ENCODE data around the gene SLC18B1. TPM values are rescaled to one million over a fixed set of nuclear protein-coding genes. Genes with fewer than 3 reads are reported as not detected.
A peak's percentile ranks its signal among the peaks of the same experiment; 100 is the strongest.

SLC18B1 gene
- total RNA-seq, 4 donors from 2014 or later = 0.51 to 38.7 (median 8.0) TPM

- H3K36me3 ChIP-seq = no peaks in the 10 kb centered on the region
- no peaks in the 10 kb centered on the region for H3K4me1 ChIP-seq
- no peak overlapping the region for H3K4me3 ChIP-seq
- no peak for DNase-seq
- H3K9me3 ChIP-seq = no peaks in the 10 kb centered on the region
- no peak overlapping the region for H3K27ac ChIP-seq
- H3K27me3 ChIP-seq = no peaks in the 10 kb centered on the region
- intact Hi-C loops (cut with DNase I; ENCODE audit: low total_unique reads) = no loop called here
- no peak for TF ChIP-seq CTCF (IDR thresholded peaks at IDR 0.05)
- no peak for TF ChIP-seq POLR2A (IDR thresholded peaks at IDR 0.05)
These were observed 72.4 kb downstream of the SLC18B1 start for GRCh38 chr6:132725947-132726607.

GRCh38 chr6:132725471-132725870, 73.0 kb downstream of the SLC18B1 start:
- Histone ChIP-seq H3K4me3 (no peak overlapping the region), H3K27me3 (no peaks in the 10 kb centered on the region), H3K4me1 (no peaks in the 10 kb centered on the region), H3K27ac (no peak overlapping the region), H3K36me3 (no peaks in the 10 kb centered on the region), H3K9me3 (no peaks in the 10 kb centered on the region)
- TF ChIP-seq POLR2A (IDR thresholded peaks at IDR 0.05) (no peak), CTCF (IDR thresholded peaks at IDR 0.05) (no peak)
- intact Hi-C loops (cut with DNase I; ENCODE audit: low total_unique reads) = no loop called here
- no peak for DNase-seq

- H3K9me3 ChIP-seq = no peaks in the 10 kb centered on the region
- intact Hi-C loops (cut with DNase I; ENCODE audit: low total_unique reads) = no loop called here
- H3K27me3 ChIP-seq = no peaks in the 10 kb centered on the region
- DNase-seq = no peak
- no peak overlapping the region for H3K4me3 ChIP-seq
- TF ChIP-seq POLR2A (IDR thresholded peaks at IDR 0.05) = no peak
- TF ChIP-seq CTCF (IDR thresholded peaks at IDR 0.05) = no peak
- no peaks in the 10 kb centered on the region for H3K4me1 ChIP-seq
- H3K27ac ChIP-seq = no peak overlapping the region
- H3K36me3 ChIP-seq = no peaks in the 10 kb centered on the region
These were observed 78.5 kb downstream of the SLC18B1 start for GRCh38 chr6:132719736-132720448.

Small RNA genes within 50 kb of the gene (small RNA-seq; reads per million reads assigned to genes)
- gene SNORA33 (4.4 reads per million, percentile 85 among the genes with 10 or more reads in this experiment), gene SNORD100 (736 reads per million, percentile 97 among the genes with 10 or more reads in this experiment), gene SNORD101 (7,305 reads per million, percentile 99 among the genes with 10 or more reads in this experiment)

Other genes with a start within 250 kb of the SLC18B1 start
- gene TAAR8, start 246.0 kb downstream of the SLC18B1 start, total RNA-seq = under 1 TPM in 1 of 4 donors, not detected in 3; 0.28 TPM
- not detected for gene TAAR6, start 228.3 kb downstream of the SLC18B1 start, total RNA-seq
- not detected for gene TAAR5, start 208.9 kb downstream of the SLC18B1 start, total RNA-seq
- not detected for gene TAAR2, start 174.4 kb downstream of the SLC18B1 start, total RNA-seq
- under 1 TPM in 1 of 4 donors, not detected in 3; 0.41 TPM for gene TAAR1, start 139.5 kb downstream of the SLC18B1 start, total RNA-seq
- gene VNN1, start 84.6 kb downstream of the SLC18B1 start, total RNA-seq = 1 to 10 TPM in 1 of 4 donors, under 1 TPM in 2, not detected in 1; 0.64 to 2.9 (median 0.83) TPM
- 10 to 100 TPM in 1 of 4 donors, 1 to 10 TPM in 3; 1.5 to 40.9 (median 2.7) TPM for gene VNN2, start 40.7 kb downstream of the SLC18B1 start, total RNA-seq
- gene RPS12, start 15.9 kb upstream of the SLC18B1 start, total RNA-seq = 1,000 to 10,000 TPM in 3 of 4 donors, 100 to 1,000 TPM in 1; 875 to 4,841 (median 1,355) TPM